Osteocyte (in vitro differentiated cells): ENCODE measurements around the gene HTT. TPM values are rescaled to one million over a fixed set of nuclear protein-coding genes. Genes with fewer than 3 reads are reported as not detected.

Experiments used
- DNase-seq: peaks from one replicate; pipeline ENCODE4 v3.0.0; 2021; ENCODE audit warnings: mixed read lengths; ENCODE audit not compliant: unreplicated experiment; ENCODE audit errors: extremely low spot score
- H3K27ac Mint-ChIP-seq: one replicate; pipeline ENCODE4 v1.8.0; 2021; ENCODE audit warnings: mild to moderate bottlenecking, mixed read lengths; ENCODE audit not compliant: unreplicated experiment
- H3K27me3 Mint-ChIP-seq: one replicate; pipeline ENCODE4 v1.8.0; 2021; ENCODE audit warnings: mixed read lengths; ENCODE audit not compliant: unreplicated experiment
- H3K36me3 Mint-ChIP-seq: one replicate; pipeline ENCODE4 v1.8.0; 2021; ENCODE audit warnings: mixed read lengths; ENCODE audit not compliant: unreplicated experiment
- H3K4me1 Mint-ChIP-seq: one replicate; pipeline ENCODE4 v1.8.0; 2021; ENCODE audit warnings: mixed read lengths; ENCODE audit not compliant: unreplicated experiment
- H3K4me3 Mint-ChIP-seq: one replicate; pipeline ENCODE4 v1.8.0; 2021; ENCODE audit warnings: mild to moderate bottlenecking, moderate library complexity, mixed read lengths; ENCODE audit not compliant: unreplicated experiment
- H3K9me3 Mint-ChIP-seq: one replicate; pipeline ENCODE4 v1.8.0; 2021; ENCODE audit warnings: mixed read lengths; ENCODE audit not compliant: unreplicated experiment
- CTCF ChIP-seq: fragments of 200-600 bp; sonication (generic); IDR thresholded peaks from 2 replicates; pipeline ENCODE4 v1.5.0; 2021; ENCODE audit warnings: antibody characterized with exemption, mild to moderate bottlenecking, moderate library complexity
- total RNA-seq: library from RNA; stranded (reverse); gene quantifications from 2 replicates; pipeline ENCODE4 v1.2.1, GENCODE V29; 2021

The HTT gene
- total RNA-seq, 1 donor from 2014 or later: 51.3 TPM

- TF ChIP-seq CTCF: no peak
- no peak overlapping the region for H3K4me3 Mint-ChIP-seq
Observed at GRCh38 chr4:3215256-3215655, 140.8 kb downstream of the HTT start.

GRCh38 chr4:3215733-3216132 lies 141.3 kb downstream of the HTT start:
- Mint-ChIP-seq H3K27ac (no peak overlapping the region), H3K4me3 (no peak overlapping the region), H3K36me3 (peaks cover 35% of the 10 kb centered on the region), H3K4me1 (no peaks in the 10 kb centered on the region), H3K9me3 (no peaks in the 10 kb centered on the region), H3K27me3 (no peaks in the 10 kb centered on the region)
- TF ChIP-seq CTCF: no peak
- DNase-seq: no peak

More at GRCh38 chr4:3215256-3215655, 140.8 kb downstream of the HTT start:
- Mint-ChIP-seq H3K36me3 (peaks cover 40% of the 10 kb centered on the region), H3K27me3 (no peaks in the 10 kb centered on the region), H3K4me1 (no peaks in the 10 kb centered on the region), H3K27ac (no peak overlapping the region), H3K9me3 (no peaks in the 10 kb centered on the region)
- DNase-seq: no peak

GRCh38 chr4:3217266-3217665 lies 142.8 kb downstream of the HTT start:
- Mint-ChIP-seq H3K27me3 (no peaks in the 10 kb centered on the region), H3K27ac (no peak overlapping the region), H3K36me3 (peaks cover 41% of the 10 kb centered on the region), H3K9me3 (no peaks in the 10 kb centered on the region), H3K4me1 (no peaks in the 10 kb centered on the region), H3K4me3 (no peak overlapping the region)
- no peak for DNase-seq
- TF ChIP-seq CTCF: no peak

- H3K4me1 Mint-ChIP-seq: no peaks in the 10 kb centered on the region
- no peak for DNase-seq
- H3K27me3 Mint-ChIP-seq: no peaks in the 10 kb centered on the region
- TF ChIP-seq CTCF: no peak
- no peak overlapping the region for H3K27ac Mint-ChIP-seq
- H3K9me3 Mint-ChIP-seq: no peaks in the 10 kb centered on the region
- no peak overlapping the region for H3K4me3 Mint-ChIP-seq
- H3K36me3 Mint-ChIP-seq: peaks cover 40% of the 10 kb centered on the region
Observed at GRCh38 chr4:3217771-3218170, 143.3 kb downstream of the HTT start.

GRCh38 chr4:3218824-3219760 lies 144.6 kb downstream of the HTT start:
- Mint-ChIP-seq H3K27me3 (no peaks in the 10 kb centered on the region), H3K27ac (no peak overlapping the region), H3K4me3 (no peak overlapping the region), H3K4me1 (no peaks in the 10 kb centered on the region), H3K36me3 (peaks cover 37% of the 10 kb centered on the region), H3K9me3 (no peaks in the 10 kb centered on the region)
- no peak for TF ChIP-seq CTCF
- DNase-seq: no peak
